Ectodermal cell (in vitro differentiated cells): Measurements from ENCODE around the gene COL9A3.

ENCODE experiments used
- H3K27ac ChIP-seq: 2 replicates; pipeline ENCODE4 v1.7.0; 2013; ENCODE audit warnings: mild to moderate bottlenecking, low read depth, low read length; ENCODE audit not compliant: insufficient read depth, poor library complexity, severe bottlenecking
- H3K27me3 ChIP-seq: 2 replicates; pipeline ENCODE4 v1.7.0; 2013; ENCODE audit warnings: mild to moderate bottlenecking, low read length; ENCODE audit not compliant: insufficient read depth, control insufficient read depth, poor library complexity, severe bottlenecking
- H3K36me3 ChIP-seq: one replicate; pipeline ENCODE4 v1.7.0; 2013; ENCODE audit warnings: low read length; ENCODE audit not compliant: control insufficient read depth, insufficient read depth
- H3K4me1 ChIP-seq: one replicate; pipeline ENCODE4 v1.7.0; 2013; ENCODE audit warnings: low read length; ENCODE audit not compliant: control insufficient read depth, insufficient read depth
- H3K4me3 ChIP-seq: 2 replicates; pipeline ENCODE4 v1.7.0; 2013; ENCODE audit warnings: low read depth, low read length, control low read depth; ENCODE audit not compliant: insufficient read depth
- H3K9me3 ChIP-seq: 2 replicates; pipeline ENCODE4 v1.7.0; 2013; ENCODE audit warnings: mild to moderate bottlenecking, low read length, moderate library complexity; ENCODE audit not compliant: control insufficient read depth
- WGBS, 2 experiments: methylation state at CpG; one replicate each; pipeline ENCODE4 v1.1.7; 2013; ENCODE audit warnings: missing lambda C conversion rate in 2 of 2; 5-methylcytosine and 5-hydroxymethylcytosine counted together

The COL9A3 gene

DNA sequence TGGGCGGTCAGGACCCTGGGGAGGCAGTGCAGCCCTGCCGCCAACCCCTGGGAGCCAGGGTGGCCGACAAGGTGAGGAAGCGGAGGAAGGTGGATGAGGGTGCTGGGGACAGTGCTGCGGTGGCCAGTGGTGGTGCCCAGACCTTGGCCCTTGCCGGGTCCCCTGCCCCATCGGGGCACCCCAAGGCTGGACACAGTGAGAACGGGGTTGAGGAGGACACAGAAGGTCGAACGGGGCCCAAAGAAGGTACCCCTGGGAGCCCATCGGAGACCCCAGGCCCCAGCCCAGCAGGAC lies 4.0 kb upstream of the COL9A3 start:
- 94 to 97% methylated on average over 11 of the region's 11 CpGs for WGBS, 2 experiments
- Histone ChIP-seq H3K27ac (no peak overlapping the region), H3K36me3 (no peaks in the 10 kb centered on the region), H3K4me1 (peaks cover 16% of the 10 kb centered on the region), H3K27me3 (peaks cover 25% of the 10 kb centered on the region), H3K9me3 (no peaks in the 10 kb centered on the region), H3K4me3 (no peak overlapping the region)

DNA sequence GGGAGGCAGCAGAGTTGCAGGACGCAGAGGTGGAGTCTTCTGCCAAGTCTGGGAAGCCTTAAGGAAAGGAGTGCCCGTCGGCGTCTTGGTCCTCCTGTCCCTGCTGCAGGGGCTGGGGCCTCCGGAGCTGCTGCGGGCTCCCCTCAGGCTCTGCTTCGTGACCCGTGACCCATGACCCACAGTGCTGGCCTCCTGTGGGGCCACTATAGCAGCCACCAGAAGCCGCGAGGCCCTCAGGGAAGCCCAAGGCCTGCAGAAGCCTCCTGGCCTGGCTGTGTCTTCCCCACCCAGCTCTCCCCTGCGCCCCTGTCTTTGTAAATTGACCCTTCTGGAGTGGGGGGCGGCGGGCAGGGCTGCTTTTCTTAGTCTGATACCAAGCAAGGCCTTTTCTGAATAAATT lies 3.3 kb upstream of the COL9A3 start:
- no peaks in the 10 kb centered on the region for H3K36me3 ChIP-seq
- no peak overlapping the region for H3K4me3 ChIP-seq
- H3K4me1 ChIP-seq, result peaks cover 17% of the 10 kb centered on the region
- H3K9me3 ChIP-seq, result no peaks in the 10 kb centered on the region
- H3K27ac ChIP-seq, result no peak overlapping the region
- H3K27me3 ChIP-seq, result peaks cover 28% of the 10 kb centered on the region
- WGBS, 2 experiments, result 83 to 86% methylated on average over 13 of the region's 13 CpGs

DNA sequence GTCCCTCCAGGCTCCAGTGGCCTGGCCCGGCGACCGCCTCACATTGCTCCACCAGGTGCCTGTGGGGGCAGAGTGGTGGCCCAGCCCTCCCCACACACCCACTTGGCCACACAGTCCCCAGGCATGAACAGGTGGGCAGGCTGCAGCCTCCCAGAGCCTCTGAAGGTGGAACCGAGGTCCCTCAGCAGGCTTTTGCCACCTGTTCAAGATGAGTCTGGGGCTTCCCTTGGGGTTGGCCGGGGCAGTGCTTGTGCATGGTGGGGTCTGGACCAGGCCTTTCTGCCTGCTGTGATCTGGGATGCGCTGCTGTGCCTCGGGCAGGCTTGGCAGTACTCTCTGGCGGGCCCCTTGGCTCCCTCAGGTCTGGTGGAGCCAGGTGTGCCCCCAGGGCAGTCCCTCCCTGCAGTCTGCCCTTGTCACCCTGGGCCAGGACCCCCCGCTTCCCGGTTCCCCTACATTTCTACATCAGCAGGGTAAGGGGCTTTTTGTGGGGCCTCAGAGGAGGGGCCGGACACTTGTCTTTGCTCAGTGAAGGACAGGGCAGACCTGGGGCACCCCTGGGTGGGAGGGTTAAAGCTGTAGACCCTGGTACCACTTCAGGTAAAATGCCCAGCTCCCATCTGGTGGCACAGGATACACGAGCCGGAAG lies 2.7 kb upstream of the COL9A3 start:
- 93 to 96% methylated on average over 13 of the region's 13 CpGs for WGBS, 2 experiments
- H3K27me3 ChIP-seq, result peaks cover 28% of the 10 kb centered on the region

DNA sequence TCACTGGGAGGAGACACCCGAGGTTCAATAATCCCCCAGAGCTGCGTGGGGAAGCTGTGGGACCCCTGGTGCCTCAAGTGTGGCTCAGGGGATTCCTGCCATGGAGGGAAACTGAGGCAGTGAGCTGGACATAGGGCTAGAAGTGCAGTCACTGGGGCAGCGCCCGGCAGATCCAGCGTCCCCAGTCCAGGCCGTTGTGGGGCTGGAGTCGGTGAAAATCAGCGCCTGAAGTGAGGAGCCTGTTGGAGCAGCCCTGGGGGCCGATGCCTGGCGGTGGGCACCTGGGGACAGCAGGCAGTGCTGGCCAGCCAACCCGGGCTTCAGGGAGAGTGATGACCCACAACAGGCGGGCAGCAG lies 2.2 kb upstream of the COL9A3 start:
- Histone ChIP-seq H3K4me1 (peaks cover 27% of the 10 kb centered on the region), H3K36me3 (no peaks in the 10 kb centered on the region), H3K27me3 (peaks cover 28% of the 10 kb centered on the region), H3K9me3 (no peaks in the 10 kb centered on the region), H3K27ac (no peak overlapping the region), H3K4me3 (no peak overlapping the region)
- 91% methylated on average over 12 of the region's 12 CpGs for WGBS, 2 experiments

More for the DNA sequence above, 2.7 kb upstream of the COL9A3 start:
- H3K4me3 ChIP-seq, result no peak overlapping the region
- H3K36me3 ChIP-seq, result no peaks in the 10 kb centered on the region
- H3K27ac ChIP-seq, result no peak overlapping the region
- H3K4me1 ChIP-seq, result peaks cover 23% of the 10 kb centered on the region
- no peaks in the 10 kb centered on the region for H3K9me3 ChIP-seq

DNA sequence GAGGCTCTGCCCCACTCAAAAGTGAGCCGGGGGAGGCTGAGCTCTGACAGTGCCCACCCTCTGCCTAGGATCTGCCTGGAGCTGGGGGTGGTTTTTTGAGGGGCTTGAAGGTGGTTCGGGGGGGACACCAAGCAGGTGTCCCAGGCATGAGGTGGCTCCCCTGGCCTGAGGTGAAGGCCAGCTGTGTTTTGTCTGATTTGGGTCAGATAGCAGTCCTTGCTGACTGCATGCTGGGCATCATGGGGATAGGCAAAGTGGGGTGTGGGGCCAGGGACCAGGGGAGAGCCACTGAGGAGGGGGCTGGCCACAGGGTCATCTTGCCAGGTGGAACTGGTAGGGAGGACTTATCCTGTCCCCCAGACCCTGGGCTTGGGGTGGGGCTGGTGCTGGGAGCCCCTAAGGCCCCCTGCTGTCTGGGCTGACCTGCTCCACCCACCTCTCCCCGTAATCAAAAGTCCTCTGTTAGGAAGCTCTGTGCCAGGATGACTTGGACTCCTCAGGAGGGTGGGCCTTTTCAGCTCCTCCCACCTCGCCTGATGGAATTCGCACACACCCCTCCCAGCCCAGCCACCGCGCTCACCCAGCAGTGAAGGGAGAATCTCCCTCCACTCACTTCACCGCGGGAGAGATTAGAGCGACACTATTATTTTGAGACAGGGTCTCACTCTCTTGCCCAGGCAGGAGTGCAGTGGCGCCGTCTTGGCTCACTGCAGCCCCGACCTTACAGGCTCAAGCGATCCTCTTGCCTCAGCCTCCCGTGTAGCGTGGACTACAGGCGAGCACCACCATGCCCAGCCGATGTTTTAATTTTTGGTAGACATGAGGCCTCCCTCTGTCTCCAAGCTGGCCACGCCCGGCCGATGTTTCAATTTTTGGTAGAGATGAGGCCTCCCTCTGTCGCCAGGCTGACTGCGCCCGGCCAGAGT lies 1.5 kb upstream of the COL9A3 start:
- peak overlapping the region; percentile 27 for H3K27ac ChIP-seq
- peaks cover 27% of the 10 kb centered on the region for H3K4me1 ChIP-seq

DNA sequence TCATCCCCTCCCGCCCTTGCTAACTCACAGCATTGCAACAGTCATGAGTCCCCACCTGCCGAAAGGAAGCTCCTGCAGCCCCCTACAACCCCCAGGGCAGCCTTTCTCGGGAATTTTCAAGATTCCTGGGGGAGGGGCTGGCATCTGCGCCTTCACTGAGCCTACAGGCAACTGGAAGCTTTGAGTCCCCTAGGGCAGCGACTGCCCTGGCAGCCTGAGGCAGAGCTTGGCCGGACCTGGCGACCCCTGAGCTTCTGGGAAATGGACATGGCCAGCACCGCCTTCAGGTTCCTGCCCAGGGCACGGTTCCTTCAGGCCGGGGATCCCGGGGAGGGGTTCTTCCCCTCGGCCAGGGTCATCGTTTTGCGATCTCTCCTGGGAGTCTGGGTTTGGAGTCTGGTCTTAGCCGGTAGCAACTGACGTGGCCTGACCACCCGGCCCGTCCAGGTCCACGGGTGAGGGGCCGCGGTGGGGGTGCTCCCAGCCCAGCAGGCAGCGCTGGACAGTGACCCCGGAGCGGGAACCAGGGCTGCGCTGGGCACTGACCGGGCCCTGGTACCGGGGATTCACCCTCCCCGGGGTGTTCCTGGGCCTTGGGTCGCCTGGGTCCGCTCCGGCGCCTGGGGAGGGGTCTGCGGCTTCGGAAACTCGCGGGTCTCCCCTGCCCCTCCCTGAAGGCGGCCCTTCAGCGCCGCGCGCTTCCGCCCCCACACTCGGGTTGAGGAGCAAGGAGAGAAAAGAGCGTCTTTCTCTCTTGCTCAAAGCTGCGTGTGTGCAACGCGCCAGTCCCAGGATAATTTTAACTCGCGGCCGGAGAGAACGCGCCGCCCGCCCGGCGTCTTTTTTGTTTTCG lies 593 bp upstream of the COL9A3 start:
- H3K9me3 ChIP-seq, result no peaks in the 10 kb centered on the region
- H3K27me3 ChIP-seq, result peaks cover 28% of the 10 kb centered on the region
- H3K4me1 ChIP-seq, result peaks cover 27% of the 10 kb centered on the region
- H3K4me3 ChIP-seq, result peak overlapping the region; percentile 33
- 1% methylated on average over 57 of the region's 57 CpGs for WGBS, 2 experiments
- no peak overlapping the region for H3K27ac ChIP-seq
- H3K36me3 ChIP-seq, result no peaks in the 10 kb centered on the region

More for the DNA sequence above, 1.5 kb upstream of the COL9A3 start:
- no peak overlapping the region for H3K4me3 ChIP-seq
- H3K36me3 ChIP-seq, result no peaks in the 10 kb centered on the region
- peaks cover 28% of the 10 kb centered on the region for H3K27me3 ChIP-seq
- no peaks in the 10 kb centered on the region for H3K9me3 ChIP-seq
- WGBS, 2 experiments, result 15% methylated on average over 24 of the region's 24 CpGs

DNA sequence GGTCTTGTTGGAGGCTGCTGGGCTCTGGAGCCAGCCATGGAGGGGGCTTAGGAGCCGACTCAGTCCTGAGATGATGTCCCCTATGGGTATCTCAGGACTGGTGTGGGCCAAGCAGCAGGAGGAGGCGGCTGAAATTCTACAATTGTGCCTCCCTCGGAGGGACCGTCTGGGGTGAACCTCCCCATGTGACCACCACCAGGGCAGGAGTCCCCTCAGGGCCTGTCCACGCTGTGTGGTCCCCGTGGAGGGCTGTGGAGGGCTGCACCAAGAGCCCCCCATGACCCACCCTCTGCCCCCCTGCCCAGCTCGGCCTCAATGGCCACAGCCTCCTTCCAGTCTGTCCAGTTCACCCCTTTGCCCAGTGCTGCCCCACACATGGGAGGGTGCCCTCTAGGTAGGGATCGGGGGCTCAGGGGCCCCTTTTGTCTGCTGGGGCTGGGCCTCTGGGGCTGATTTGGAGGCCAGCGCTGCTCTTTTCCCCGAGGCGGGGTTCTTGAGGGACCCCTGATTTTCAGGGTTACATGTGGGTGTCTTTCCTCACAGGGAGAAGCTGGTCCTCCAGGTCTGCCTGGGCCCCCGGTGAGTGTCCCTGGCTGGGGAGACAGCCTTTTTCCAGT lies 1.2 kb downstream of the COL9A3 start:
- Histone ChIP-seq H3K9me3 (no peaks in the 10 kb centered on the region), H3K4me3 (peak overlapping the region; percentile 33), H3K36me3 (no peaks in the 10 kb centered on the region), H3K27me3 (peaks cover 28% of the 10 kb centered on the region), H3K27ac (peak overlapping the region; percentile 55), H3K4me1 (peaks cover 27% of the 10 kb centered on the region)
- WGBS, 2 experiments, result 85 to 88% methylated on average over 12 of the region's 12 CpGs

DNA sequence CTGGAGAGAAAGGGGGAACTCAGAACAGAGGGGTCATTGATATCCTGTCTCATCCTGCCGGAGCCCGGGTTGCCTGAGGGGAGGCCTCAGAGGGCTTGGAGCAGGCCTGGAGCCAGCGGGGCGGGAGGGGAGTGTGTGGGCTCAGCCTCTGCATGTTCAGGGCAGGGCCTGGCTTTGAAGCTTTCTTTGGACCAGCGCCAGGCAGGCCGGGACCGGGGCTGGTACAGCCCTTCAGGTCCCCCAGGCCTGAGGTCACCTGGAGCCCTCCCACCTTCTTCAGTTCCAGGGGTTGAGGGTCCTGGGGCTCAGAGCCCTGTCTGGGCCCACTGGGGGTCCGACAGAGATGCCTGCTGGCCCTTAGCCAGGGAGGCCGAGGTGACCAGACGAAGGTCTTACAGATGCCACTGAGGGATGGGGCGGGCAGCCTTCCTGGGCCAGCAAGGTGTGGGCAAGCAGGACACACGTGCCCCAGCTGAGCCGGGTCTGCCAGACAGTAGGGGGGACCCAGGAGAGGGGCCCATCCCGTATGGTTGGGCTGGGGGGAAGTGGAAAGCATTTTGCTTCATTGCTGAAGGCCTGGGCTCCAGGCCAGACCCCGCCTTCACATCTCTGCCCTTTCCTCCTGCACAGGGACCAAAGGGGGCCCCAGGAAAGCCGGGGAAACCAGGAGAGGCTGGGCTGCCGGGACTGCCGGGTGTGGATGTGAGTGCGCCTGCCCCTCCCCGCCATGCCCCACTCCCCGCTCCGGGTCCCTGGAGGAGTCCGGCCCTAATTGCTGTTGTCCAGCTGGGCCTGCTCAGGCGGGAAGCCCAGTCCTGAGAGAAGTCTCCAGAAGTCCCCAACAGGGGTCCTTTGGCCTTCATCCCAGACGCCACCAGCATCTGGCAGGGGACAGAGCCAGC lies 2.0 kb downstream of the COL9A3 start:
- 79 to 81% methylated on average over 25 of the region's 25 CpGs for WGBS, 2 experiments
- no peaks in the 10 kb centered on the region for H3K9me3 ChIP-seq
- H3K36me3 ChIP-seq, result no peaks in the 10 kb centered on the region
- H3K27me3 ChIP-seq, result peaks cover 28% of the 10 kb centered on the region
- H3K4me3 ChIP-seq, result no peak overlapping the region
- H3K27ac ChIP-seq, result no peak overlapping the region
- peaks cover 34% of the 10 kb centered on the region for H3K4me1 ChIP-seq

DNA sequence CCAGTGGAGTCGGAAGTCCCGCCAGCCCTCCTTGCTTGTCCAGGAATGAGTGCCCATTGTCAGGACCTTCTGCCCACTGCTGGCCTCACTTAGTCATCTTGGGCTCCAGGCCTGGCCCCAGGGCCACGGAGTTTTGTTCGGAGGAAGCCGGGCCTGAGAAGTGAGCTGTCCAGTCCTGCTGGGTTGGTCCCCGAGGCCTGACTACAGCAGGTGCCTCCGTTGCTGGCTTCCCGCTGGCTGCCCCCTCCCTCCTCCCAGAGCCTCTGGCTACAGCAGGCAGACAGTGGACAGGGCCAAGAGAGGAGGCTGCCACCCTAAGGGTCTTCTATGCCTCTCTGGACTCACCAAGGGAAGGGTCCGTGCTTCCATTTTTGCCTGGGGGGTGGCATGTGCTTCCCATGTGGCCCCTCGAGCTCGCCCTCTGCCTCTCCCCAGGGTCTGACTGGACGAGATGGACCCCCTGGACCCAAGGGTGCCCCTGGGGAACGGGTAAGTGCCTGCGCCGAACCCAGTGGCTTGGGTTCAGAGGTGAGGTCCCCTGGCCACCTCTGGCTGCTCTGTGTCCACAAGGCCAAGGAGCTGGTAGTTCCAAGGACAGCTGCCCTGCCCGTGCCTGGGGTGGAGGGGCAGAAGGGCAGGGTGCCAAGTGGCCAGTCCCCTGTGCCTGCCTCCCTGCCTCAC lies 2.8 kb downstream of the COL9A3 start:
- WGBS, 2 experiments, result 88 to 90% methylated on average over 16 of the region's 16 CpGs
- H3K4me1 ChIP-seq, result peaks cover 40% of the 10 kb centered on the region
- no peaks in the 10 kb centered on the region for H3K36me3 ChIP-seq
- peaks cover 28% of the 10 kb centered on the region for H3K27me3 ChIP-seq
- H3K4me3 ChIP-seq, result no peak overlapping the region
- no peak overlapping the region for H3K27ac ChIP-seq
- no peaks in the 10 kb centered on the region for H3K9me3 ChIP-seq
